Suprapubic skin (tissue), 3 donors: ENCODE measurements around the gene SMIM41.

Experiments
- EP300 ChIP-seq: sonication (generic); formaldehyde crosslinking; IDR thresholded peaks from one replicate; pipeline ENCODE4 v1.6.1; 2017; ENCODE audit warnings: antibody characterized with exemption
- POLR2A ChIP-seq, 2 donors: fragments of 450-650 bp; IDR thresholded peaks; one replicate each; pipeline ENCODE4 v1.6.1; 2017; ENCODE audit warnings: antibody characterized with exemption in 2 of 2, mild to moderate bottlenecking in 2 of 2, moderate library complexity in 2 of 2
- TF ChIP-seq, protein P1 (sequence below), 2 donors: fragments of 200-600 bp in 1 of 2; fragments of 450-650 bp in 1 of 2; sonication (generic) in 1 of 2; IDR thresholded peaks; one replicate each; pipeline ENCODE4 v1.5.1; 2016 to 2019; ENCODE audit warnings: antibody characterized with exemption in 2 of 2, mild to moderate bottlenecking in 1 of 2, moderate library complexity in 1 of 2

DNA sequence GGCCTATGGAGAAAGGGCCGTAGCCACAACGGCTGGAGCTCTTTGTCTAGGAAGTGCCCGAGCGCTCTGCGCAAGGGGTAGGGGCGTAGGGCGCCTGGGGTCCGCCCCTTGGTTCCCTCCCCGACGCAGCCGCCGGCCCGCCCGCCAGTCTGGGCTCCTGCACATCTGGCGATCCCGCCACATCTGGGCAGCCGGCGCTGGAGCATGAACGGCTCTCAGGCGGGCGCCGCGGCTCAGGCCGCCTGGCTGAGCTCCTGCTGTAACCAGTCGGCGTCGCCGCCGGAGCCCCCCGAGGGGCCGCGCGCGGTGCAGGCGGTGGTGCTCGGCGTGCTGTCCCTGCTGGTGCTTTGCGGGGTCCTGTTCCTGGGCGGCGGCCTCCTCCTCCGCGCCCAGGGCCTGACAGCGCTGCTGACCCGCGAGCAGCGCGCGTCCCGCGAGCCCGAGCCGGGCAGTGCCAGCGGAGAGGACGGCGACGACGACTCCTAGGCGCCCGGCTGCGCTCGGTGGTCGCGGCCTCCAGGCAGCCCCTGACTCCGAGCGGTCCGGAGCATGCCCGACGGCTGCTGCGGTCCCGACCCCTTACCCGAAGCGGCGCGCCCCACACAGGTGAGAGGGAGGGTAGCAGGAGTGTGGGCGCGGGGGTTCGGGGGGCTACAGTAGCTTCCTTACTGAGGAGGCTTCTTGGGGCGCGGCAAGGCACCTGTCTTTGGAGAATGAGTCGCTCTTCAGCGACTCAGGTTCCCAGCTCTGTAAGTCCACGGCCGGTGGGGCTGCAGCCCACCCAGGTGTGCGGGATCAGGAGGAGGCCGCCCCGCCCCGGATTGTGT lies at the start of gene SMIM41:
- TF ChIP-seq, protein P1, sequence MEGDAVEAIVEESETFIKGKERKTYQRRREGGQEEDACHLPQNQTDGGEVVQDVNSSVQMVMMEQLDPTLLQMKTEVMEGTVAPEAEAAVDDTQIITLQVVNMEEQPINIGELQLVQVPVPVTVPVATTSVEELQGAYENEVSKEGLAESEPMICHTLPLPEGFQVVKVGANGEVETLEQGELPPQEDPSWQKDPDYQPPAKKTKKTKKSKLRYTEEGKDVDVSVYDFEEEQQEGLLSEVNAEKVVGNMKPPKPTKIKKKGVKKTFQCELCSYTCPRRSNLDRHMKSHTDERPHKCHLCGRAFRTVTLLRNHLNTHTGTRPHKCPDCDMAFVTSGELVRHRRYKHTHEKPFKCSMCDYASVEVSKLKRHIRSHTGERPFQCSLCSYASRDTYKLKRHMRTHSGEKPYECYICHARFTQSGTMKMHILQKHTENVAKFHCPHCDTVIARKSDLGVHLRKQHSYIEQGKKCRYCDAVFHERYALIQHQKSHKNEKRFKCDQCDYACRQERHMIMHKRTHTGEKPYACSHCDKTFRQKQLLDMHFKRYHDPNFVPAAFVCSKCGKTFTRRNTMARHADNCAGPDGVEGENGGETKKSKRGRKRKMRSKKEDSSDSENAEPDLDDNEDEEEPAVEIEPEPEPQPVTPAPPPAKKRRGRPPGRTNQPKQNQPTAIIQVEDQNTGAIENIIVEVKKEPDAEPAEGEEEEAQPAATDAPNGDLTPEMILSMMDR (IDR thresholded peaks at IDR 0.05): no peak
- no peak for TF ChIP-seq POLR2A (IDR thresholded peaks at IDR 0.05)
- no peak for TF ChIP-seq EP300
